ENCODE data around the gene TMEM178A. TPM values are rescaled to one million over a fixed set of nuclear protein-coding genes. Genes with fewer than 3 reads are reported as not detected.
A peak's percentile ranks its signal among the peaks of the same experiment; 100 is the strongest.

TMEM178A gene
- total RNA-seq, 1 donor from 2014 or later = 4.7 TPM

GRCh38 chr2:39688181-39688580 is 22.5 kb downstream of the TMEM178A start:
- Histone ChIP-seq H3K27ac (ENCODE audit: low read depth, low read length) (no peak overlapping the region), H3K9me3 (ENCODE audit: control insufficient read depth in 3 of 3, low read length in 3 of 3) (peaks cover 0 to 3% (median 0%) of the 10 kb centered on the region in 3 donors), H3K9ac (ENCODE audit: low read depth in 1 of 3, low read length in 3 of 3) (no peak overlapping the region), H3K4me1 (ENCODE audit: control insufficient read depth in 3 of 3, insufficient read depth in 3 of 3, low read length in 3 of 3) (peaks cover 0 to 4% (median 3%) of the 10 kb centered on the region in 3 donors), H3K27me3 (ENCODE audit: control insufficient read depth in 3 of 3, insufficient read depth in 3 of 3, low read length in 3 of 3) (no peaks in the 10 kb centered on the region), H3K36me3 (ENCODE audit: control insufficient read depth in 3 of 3, insufficient read depth in 3 of 3, low read length in 3 of 3) (no peaks in the 10 kb centered on the region), H3K4me3 (ENCODE audit: low read length in 3 of 3) (no peak overlapping the region)

- Histone ChIP-seq H3K27ac (ENCODE audit: low read depth, low read length) (no peak overlapping the region), H3K27me3 (ENCODE audit: control insufficient read depth in 3 of 3, insufficient read depth in 3 of 3, low read length in 3 of 3) (no peaks in the 10 kb centered on the region), H3K9ac (ENCODE audit: low read depth in 1 of 3, low read length in 3 of 3) (no peak overlapping the region), H3K9me3 (ENCODE audit: control insufficient read depth in 3 of 3, low read length in 3 of 3) (peaks cover 0 to 3% (median 0%) of the 10 kb centered on the region in 3 donors), H3K36me3 (ENCODE audit: control insufficient read depth in 3 of 3, insufficient read depth in 3 of 3, low read length in 3 of 3) (no peaks in the 10 kb centered on the region), H3K4me3 (ENCODE audit: low read length in 3 of 3) (no peak overlapping the region), H3K4me1 (ENCODE audit: control insufficient read depth in 3 of 3, insufficient read depth in 3 of 3, low read length in 3 of 3) (no peaks in the 10 kb centered on the region)
Observed at GRCh38 chr2:39689272-39689841, 23.6 kb downstream of the TMEM178A start.

GRCh38 chr2:39689876-39690275 is 24.2 kb downstream of the TMEM178A start:
- no peak overlapping the region for H3K27ac ChIP-seq (ENCODE audit: low read depth, low read length)
- no peaks in the 10 kb centered on the region for H3K4me1 ChIP-seq (ENCODE audit: control insufficient read depth in 3 of 3, insufficient read depth in 3 of 3, low read length in 3 of 3)
- no peak overlapping the region for H3K9ac ChIP-seq (ENCODE audit: low read depth in 1 of 3, low read length in 3 of 3)
- H3K36me3 ChIP-seq (ENCODE audit: control insufficient read depth in 3 of 3, insufficient read depth in 3 of 3, low read length in 3 of 3) = no peaks in the 10 kb centered on the region
- no peaks in the 10 kb centered on the region for H3K27me3 ChIP-seq (ENCODE audit: control insufficient read depth in 3 of 3, insufficient read depth in 3 of 3, low read length in 3 of 3)
- no peak overlapping the region for H3K4me3 ChIP-seq (ENCODE audit: low read length in 3 of 3)
- peaks cover 0 to 3% (median 0%) of the 10 kb centered on the region in 3 donors for H3K9me3 ChIP-seq (ENCODE audit: control insufficient read depth in 3 of 3, low read length in 3 of 3)

DNA sequence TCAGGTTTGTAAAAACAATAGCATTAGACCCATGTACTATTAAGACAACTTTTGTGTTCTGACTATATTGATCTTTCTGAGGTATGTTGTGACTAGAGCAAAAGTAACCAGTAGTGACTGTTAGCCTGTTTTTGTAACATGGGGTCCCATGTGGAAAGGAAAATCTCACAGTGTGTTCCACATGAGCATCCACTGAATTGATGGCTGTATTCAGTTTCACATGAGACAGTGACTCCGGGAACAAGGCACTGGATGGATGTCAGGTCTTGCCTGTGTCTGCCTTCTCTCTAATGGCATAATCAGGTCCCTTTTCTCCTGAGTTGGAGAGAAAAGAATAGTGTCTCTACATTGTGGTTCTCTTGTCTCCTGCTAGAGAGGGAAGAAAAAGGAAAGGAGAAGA is 27.5 kb downstream of the TMEM178A start:
- Histone ChIP-seq H3K4me3 (ENCODE audit: low read length in 3 of 3) (no peak overlapping the region), H3K36me3 (ENCODE audit: control insufficient read depth in 3 of 3, insufficient read depth in 3 of 3, low read length in 3 of 3) (no peaks in the 10 kb centered on the region), H3K27ac (ENCODE audit: low read depth, low read length) (no peak overlapping the region), H3K9ac (ENCODE audit: low read depth in 1 of 3, low read length in 3 of 3) (no peak overlapping the region), H3K4me1 (ENCODE audit: control insufficient read depth in 3 of 3, insufficient read depth in 3 of 3, low read length in 3 of 3) (peaks cover 6 to 23% (median 15%) of the 10 kb centered on the region in 3 donors), H3K27me3 (ENCODE audit: control insufficient read depth in 3 of 3, insufficient read depth in 3 of 3, low read length in 3 of 3) (no peaks in the 10 kb centered on the region), H3K9me3 (ENCODE audit: control insufficient read depth in 3 of 3, low read length in 3 of 3) (peaks cover 0 to 3% (median 0%) of the 10 kb centered on the region in 3 donors)

DNA sequence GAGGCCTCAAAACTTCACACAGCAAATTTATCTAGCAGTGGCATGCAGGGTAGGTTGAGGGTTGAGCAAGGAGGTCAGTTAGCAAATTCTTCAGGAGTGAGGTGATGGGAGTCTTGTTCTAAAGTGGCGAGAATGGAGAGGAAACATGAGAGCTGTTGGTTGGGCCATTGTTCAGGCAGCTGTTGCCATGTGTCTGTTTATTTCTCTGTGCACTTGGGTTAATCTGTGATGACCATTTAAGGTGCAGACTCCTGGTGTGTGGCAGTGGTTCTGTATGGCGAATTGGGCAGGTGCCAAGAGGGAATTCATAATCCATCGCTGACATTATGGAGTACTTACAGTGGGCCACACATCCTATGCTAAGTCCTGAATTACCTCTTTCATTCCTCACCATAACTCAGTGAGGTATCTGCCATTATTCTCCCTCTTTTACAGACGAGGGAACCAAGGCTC is 30.4 kb downstream of the TMEM178A start:
- Histone ChIP-seq H3K4me1 (ENCODE audit: control insufficient read depth in 3 of 3, insufficient read depth in 3 of 3, low read length in 3 of 3) (peaks cover 6 to 23% (median 15%) of the 10 kb centered on the region in 3 donors), H3K9me3 (ENCODE audit: control insufficient read depth in 3 of 3, low read length in 3 of 3) (peaks cover 0 to 5% (median 0%) of the 10 kb centered on the region in 3 donors), H3K9ac (ENCODE audit: low read depth in 1 of 3, low read length in 3 of 3) (no peak overlapping the region), H3K27me3 (ENCODE audit: control insufficient read depth in 3 of 3, insufficient read depth in 3 of 3, low read length in 3 of 3) (no peaks in the 10 kb centered on the region), H3K27ac (ENCODE audit: low read depth, low read length) (no peak overlapping the region), H3K36me3 (ENCODE audit: control insufficient read depth in 3 of 3, insufficient read depth in 3 of 3, low read length in 3 of 3) (no peaks in the 10 kb centered on the region), H3K4me3 (ENCODE audit: low read length in 3 of 3) (no peak overlapping the region)

- no peak overlapping the region for H3K27ac ChIP-seq (ENCODE audit: low read depth, low read length)
- H3K9ac ChIP-seq (ENCODE audit: low read depth in 1 of 3, low read length in 3 of 3) = no peak overlapping the region
- H3K27me3 ChIP-seq (ENCODE audit: control insufficient read depth in 3 of 3, insufficient read depth in 3 of 3, low read length in 3 of 3) = no peaks in the 10 kb centered on the region
- peak overlapping the region in 1 of 3 donors; percentile 24 for H3K4me3 ChIP-seq (ENCODE audit: low read length in 3 of 3)
- no peaks in the 10 kb centered on the region for H3K36me3 ChIP-seq (ENCODE audit: control insufficient read depth in 3 of 3, insufficient read depth in 3 of 3, low read length in 3 of 3)
- H3K9me3 ChIP-seq (ENCODE audit: control insufficient read depth in 3 of 3, low read length in 3 of 3) = peaks cover 0 to 5% (median 0%) of the 10 kb centered on the region in 3 donors
- peaks cover 6 to 23% (median 15%) of the 10 kb centered on the region in 3 donors for H3K4me1 ChIP-seq (ENCODE audit: control insufficient read depth in 3 of 3, insufficient read depth in 3 of 3, low read length in 3 of 3)
Observed at GRCh38 chr2:39696838-39697237, 31.1 kb downstream of the TMEM178A start.

DNA sequence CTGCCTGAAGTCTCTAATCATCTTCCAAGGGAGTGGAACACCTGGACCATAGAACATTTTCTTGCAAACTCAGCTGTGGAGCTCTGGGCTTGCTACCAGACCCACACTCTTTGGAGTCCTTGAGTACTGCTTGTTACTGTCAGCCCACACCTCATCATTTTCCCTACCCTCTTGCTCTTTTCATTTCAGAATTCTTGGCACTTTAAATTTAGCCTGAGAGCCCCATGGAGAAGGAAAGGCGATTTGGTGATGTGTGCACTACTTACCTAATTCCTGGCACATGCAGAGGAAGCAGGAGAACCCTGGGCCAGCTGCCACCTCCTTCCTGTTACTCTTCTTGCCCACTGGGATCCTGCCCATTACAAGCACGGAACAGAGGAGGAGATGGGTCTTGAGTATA is 31.7 kb downstream of the TMEM178A start:
- H3K9ac ChIP-seq (ENCODE audit: low read depth in 1 of 3, low read length in 3 of 3) = no peak overlapping the region
- peaks cover 0 to 5% (median 0%) of the 10 kb centered on the region in 3 donors for H3K9me3 ChIP-seq (ENCODE audit: control insufficient read depth in 3 of 3, low read length in 3 of 3)
- no peaks in the 10 kb centered on the region for H3K36me3 ChIP-seq (ENCODE audit: control insufficient read depth in 3 of 3, insufficient read depth in 3 of 3, low read length in 3 of 3)
- H3K27me3 ChIP-seq (ENCODE audit: control insufficient read depth in 3 of 3, insufficient read depth in 3 of 3, low read length in 3 of 3) = no peaks in the 10 kb centered on the region
- H3K4me3 ChIP-seq (ENCODE audit: low read length in 3 of 3) = no peak overlapping the region
- no peak overlapping the region for H3K27ac ChIP-seq (ENCODE audit: low read depth, low read length)
- peaks cover 6 to 23% (median 15%) of the 10 kb centered on the region in 3 donors for H3K4me1 ChIP-seq (ENCODE audit: control insufficient read depth in 3 of 3, insufficient read depth in 3 of 3, low read length in 3 of 3)

DNA sequence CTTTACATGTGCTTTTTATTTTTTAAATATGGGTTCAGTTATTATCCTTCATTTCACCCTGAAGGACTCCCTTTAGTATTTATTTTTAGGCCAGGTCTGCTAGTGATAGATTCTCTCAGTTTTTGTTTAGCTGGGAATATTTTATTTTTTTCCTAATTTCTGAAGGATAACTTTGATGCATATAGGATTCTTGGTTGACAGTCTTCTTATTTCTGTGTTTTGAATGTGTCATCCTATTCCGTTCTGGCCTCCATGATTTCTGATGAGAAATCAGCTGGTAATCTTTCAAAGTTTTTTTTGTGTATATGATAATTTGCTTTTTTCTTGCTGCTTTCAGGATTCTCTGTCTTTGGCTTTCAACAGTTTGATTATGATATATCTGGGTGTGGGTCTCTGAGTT is 35.4 kb downstream of the TMEM178A start:
- Histone ChIP-seq H3K9ac (ENCODE audit: low read depth in 1 of 3, low read length in 3 of 3) (no peak overlapping the region), H3K36me3 (ENCODE audit: control insufficient read depth in 3 of 3, insufficient read depth in 3 of 3, low read length in 3 of 3) (no peaks in the 10 kb centered on the region), H3K27me3 (ENCODE audit: control insufficient read depth in 3 of 3, insufficient read depth in 3 of 3, low read length in 3 of 3) (no peaks in the 10 kb centered on the region)

DNA sequence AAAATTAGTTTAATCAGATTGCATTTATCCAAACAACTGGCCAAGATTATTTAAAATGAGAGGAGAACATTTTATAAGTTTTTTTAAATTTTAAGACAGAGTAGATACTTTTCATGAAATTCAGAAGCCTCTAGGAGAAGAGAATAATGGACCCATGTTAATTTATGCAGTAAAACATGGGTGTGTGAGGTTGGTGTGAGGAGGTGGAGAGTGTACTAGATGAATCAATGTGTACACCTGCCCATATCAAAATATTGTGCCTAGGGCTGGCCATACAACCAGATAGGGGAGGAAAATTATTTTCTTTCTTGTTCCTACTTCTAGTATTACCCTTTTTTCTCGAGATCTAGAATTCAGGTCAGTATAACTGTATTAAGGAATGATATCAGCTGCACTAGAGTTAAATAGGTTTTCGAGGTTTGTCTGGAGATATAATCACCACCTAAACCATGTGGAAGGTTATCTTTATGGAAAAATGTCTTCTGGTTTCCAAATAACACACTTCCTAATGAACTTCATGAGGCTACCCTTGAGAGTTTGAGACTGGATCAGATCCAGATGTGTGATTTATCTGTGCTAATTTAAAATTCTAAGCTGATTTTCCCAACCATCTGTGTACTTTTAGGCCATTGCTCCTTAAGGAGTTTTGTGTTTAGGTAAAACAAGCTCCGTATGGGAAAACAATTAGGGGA is 37.6 kb downstream of the TMEM178A start:
- no peak overlapping the region for H3K9ac ChIP-seq (ENCODE audit: low read depth in 1 of 3, low read length in 3 of 3)
- H3K9me3 ChIP-seq (ENCODE audit: control insufficient read depth in 3 of 3, low read length in 3 of 3) = peaks cover 0 to 5% (median 0%) of the 10 kb centered on the region in 3 donors
- H3K4me1 ChIP-seq (ENCODE audit: control insufficient read depth in 3 of 3, insufficient read depth in 3 of 3, low read length in 3 of 3) = no peaks in the 10 kb centered on the region
- H3K27ac ChIP-seq (ENCODE audit: low read depth, low read length) = no peak overlapping the region
- no peaks in the 10 kb centered on the region for H3K36me3 ChIP-seq (ENCODE audit: control insufficient read depth in 3 of 3, insufficient read depth in 3 of 3, low read length in 3 of 3)
- H3K4me3 ChIP-seq (ENCODE audit: low read length in 3 of 3) = no peak overlapping the region
- no peaks in the 10 kb centered on the region for H3K27me3 ChIP-seq (ENCODE audit: control insufficient read depth in 3 of 3, insufficient read depth in 3 of 3, low read length in 3 of 3)

More for the DNA sequence above, 35.4 kb downstream of the TMEM178A start:
- Histone ChIP-seq H3K27ac (ENCODE audit: low read depth, low read length) (no peak overlapping the region), H3K4me3 (ENCODE audit: low read length in 3 of 3) (no peak overlapping the region), H3K4me1 (ENCODE audit: control insufficient read depth in 3 of 3, insufficient read depth in 3 of 3, low read length in 3 of 3) (peaks cover 6 to 14% (median 12%) of the 10 kb centered on the region in 3 donors), H3K9me3 (ENCODE audit: control insufficient read depth in 3 of 3, low read length in 3 of 3) (peaks cover 0 to 5% (median 0%) of the 10 kb centered on the region in 3 donors)

DNA sequence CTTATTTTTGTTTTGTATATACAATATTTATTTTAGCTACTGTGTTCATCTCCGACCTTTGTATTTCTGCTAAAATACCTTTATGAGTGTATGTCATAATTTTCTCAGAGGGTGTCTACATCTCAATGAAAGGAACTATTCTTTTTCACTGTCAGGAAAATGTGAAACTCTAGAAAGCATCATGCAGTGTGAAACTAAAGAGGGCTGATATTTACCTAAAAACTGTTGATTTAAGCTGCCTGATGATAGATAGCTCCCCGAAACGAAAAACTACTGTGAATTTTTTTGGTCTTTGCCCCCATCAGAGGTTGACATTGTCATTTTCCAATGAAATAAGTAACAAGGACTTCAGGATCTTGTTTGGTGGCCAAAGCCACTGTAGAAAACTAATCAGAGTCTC is 38.8 kb downstream of the TMEM178A start:
- H3K27me3 ChIP-seq (ENCODE audit: control insufficient read depth in 3 of 3, insufficient read depth in 3 of 3, low read length in 3 of 3) = no peaks in the 10 kb centered on the region
- no peaks in the 10 kb centered on the region for H3K4me1 ChIP-seq (ENCODE audit: control insufficient read depth in 3 of 3, insufficient read depth in 3 of 3, low read length in 3 of 3)
- peaks cover 0 to 5% (median 0%) of the 10 kb centered on the region in 3 donors for H3K9me3 ChIP-seq (ENCODE audit: control insufficient read depth in 3 of 3, low read length in 3 of 3)
- H3K36me3 ChIP-seq (ENCODE audit: control insufficient read depth in 3 of 3, insufficient read depth in 3 of 3, low read length in 3 of 3) = no peaks in the 10 kb centered on the region
- no peak overlapping the region for H3K27ac ChIP-seq (ENCODE audit: low read depth, low read length)
- H3K4me3 ChIP-seq (ENCODE audit: low read length in 3 of 3) = no peak overlapping the region
- no peak overlapping the region for H3K9ac ChIP-seq (ENCODE audit: low read depth in 1 of 3, low read length in 3 of 3)
